ENCODE results near the gene ZNF532. TPM values are rescaled to one million over a fixed set of nuclear protein-coding genes. Genes with fewer than 3 reads are reported as not detected.
A peak's percentile ranks its signal among the peaks of the same experiment; 100 is the strongest.
"Not testable (repeated sequence)": the region's sequence is repeated elsewhere in the genome, so short reads cannot be mapped to it uniquely, and the experiment has no call there.

Gene ZNF532
- total RNA-seq, result 53.3 TPM
- long read RNA-seq, partial matches to known transcripts, result 13 of 34 reads
- long read RNA-seq, other reads (novel, unspliced or antisense), result 19 of 34 reads

DNA sequence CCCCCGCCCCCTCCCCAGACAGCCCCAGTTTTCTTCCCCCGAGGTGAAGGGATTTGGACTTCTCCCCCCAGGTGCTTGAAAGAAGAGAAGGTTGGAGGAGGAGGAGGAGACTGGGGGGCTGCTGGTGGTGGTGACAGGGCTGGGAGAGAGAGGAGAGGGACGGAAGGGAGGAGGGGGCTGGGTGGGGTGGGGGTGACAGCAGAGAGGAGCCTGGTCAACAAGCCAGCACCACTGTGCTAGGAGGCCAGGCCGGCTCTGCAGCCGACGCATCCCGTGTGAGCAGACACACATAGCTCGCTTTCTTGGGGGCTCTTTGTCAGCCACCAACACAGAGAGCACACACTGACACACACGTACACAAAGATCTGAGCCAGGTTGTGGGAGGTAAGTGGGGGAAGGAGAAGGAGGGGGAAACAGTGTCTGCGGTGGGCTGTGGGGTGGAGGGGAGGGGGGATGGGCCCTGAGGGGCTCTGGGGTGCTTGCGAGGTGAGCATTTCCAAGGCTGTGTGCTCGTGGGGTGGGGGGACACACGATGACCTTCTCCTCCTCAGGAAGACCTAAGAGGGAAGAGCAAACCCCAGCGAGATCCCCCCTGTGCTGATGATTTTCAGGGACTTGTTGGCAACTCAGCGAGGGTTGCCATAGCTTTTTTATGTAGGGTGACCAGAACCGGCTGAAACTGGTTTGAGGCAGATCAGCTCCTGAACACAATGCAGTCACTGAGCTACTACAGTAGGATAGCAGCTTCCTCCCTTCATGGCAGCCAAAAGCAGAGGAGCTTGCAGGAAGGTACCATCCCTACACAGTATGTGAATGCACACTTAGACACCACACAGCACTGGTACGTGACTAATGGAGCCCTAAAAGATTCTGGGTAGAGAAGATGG is at the start of gene ZNF532:
Gene ZNF532, plus strand, starts transcription at position 732 of the 887 bp plus-strand sequence. CDS start 53,411 bp downstream, outside the sequence.
- intact Hi-C loops (cut with DNase I), result no loop called here
- ATAC-seq (ENCODE audit: poor library complexity) (peak; percentile 37), DNase-seq (no peak)

DNA sequence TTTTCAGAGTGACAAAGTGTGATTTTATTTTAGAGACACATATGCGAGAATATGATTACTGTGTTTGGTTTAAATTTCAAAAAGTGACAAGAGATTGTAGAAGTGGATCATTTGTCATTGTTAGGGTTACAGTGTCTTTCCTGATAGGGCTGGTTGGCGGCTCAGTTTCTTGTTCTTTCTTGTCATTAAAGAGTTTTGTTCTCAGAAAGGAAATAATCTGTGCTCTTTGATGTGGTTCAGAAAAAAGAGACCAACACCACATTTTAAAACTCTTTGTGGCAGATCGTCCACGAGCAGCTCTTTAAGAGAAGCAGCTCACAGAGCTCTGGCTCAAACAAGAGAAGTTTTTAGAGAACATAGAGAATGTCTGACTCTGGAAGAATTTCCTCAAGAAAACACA is 45.6 kb upstream of the ZNF532 start:
- intact Hi-C loops (cut with DNase I), result no loop called here
- no peak for ATAC-seq (ENCODE audit: poor library complexity)
- DNase-seq, result no peak

DNA sequence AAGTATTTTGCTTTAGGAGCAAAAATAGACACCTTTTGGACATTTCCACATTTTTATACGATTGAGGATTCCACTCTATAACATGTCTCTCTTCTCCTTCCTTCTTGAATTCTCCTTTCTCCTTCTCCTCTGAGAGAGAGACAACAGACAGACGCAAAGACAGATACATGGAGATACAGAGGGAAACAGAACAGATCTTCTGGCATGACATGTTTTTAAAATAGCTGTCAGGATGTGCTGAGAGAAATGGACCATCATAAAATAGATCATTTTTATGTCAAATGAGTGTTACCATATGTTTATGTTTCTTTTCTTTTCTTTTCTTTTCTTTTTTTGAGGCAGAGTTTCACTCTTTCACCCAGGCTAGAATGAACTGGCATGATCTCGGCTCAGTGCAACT is 44.4 kb upstream of the ZNF532 start:
- intact Hi-C loops (cut with DNase I), result no loop called here
- DNase-seq (no peak), ATAC-seq (ENCODE audit: poor library complexity) (no peak)

DNA sequence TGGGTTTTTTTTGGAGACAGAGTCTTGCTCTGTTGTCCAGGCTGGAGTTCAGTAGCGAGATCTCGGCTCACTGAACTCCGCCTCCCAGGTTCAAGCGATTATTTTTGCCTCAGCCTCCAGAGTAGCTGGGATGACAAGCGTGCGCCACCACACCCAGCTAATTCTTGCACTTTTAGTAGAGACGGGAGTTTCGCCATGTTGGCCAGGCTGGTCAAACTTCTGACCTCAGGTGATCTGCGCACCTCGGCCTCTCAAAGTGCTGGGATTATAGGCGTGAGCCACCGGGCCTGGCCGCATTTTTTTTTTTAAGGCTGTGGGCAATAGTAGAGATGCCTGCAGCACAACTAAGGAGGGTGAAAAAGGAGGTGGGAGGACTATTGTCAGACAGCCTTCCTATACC is 41.7 kb upstream of the ZNF532 start:
- no peak for ATAC-seq (ENCODE audit: poor library complexity)
- intact Hi-C loops (cut with DNase I), result no loop called here

GRCh38 chr18:58823412-58823811 is 41.3 kb upstream of the ZNF532 start:
- DNase-seq (no peak), ATAC-seq (ENCODE audit: poor library complexity) (no peak)
- intact Hi-C loops (cut with DNase I), result no loop called here

More for the DNA sequence above, 41.7 kb upstream of the ZNF532 start:
- no peak for DNase-seq

DNA sequence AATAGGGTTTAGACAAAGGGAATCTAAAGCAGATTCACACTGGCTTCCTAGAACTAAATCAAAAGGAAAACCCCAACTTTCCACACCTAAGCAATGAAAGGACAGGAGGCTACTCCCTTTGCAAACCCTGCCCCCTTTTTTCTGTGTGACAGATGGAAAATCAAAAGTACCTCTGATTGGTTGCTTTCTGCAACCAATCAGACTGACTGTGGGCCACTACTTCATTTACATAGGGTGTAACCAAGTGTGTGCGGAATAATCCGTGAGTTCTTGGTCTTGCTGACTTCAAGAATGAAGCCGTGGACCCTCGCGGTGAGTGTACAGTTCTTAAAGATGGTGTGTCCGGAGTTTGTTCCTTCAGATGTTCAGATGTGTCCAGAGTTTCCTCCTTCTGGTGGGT is 37.8 kb upstream of the ZNF532 start:
- intact Hi-C loops (cut with DNase I); DNase-seq; ATAC-seq (ENCODE audit: poor library complexity): not testable (repeated sequence)

- DNase-seq (no peak), ATAC-seq (ENCODE audit: poor library complexity) (no peak)
- intact Hi-C loops (cut with DNase I), result no loop called here
These were observed 37.2 kb upstream of the ZNF532 start for GRCh38 chr18:58827428-58827827.

GRCh38 chr18:58827886-58828285 is 36.8 kb upstream of the ZNF532 start:
- no peak for ATAC-seq (ENCODE audit: poor library complexity)
- intact Hi-C loops (cut with DNase I), result no loop called here

GRCh38 chr18:58828399-58829121 is 36.1 kb upstream of the ZNF532 start:
- intact Hi-C loops (cut with DNase I), result no loop called here
- ATAC-seq (ENCODE audit: poor library complexity), result no peak
- no peak for DNase-seq

More at GRCh38 chr18:58827886-58828285, 36.8 kb upstream of the ZNF532 start:
- DNase-seq, result no peak

- intact Hi-C loops (cut with DNase I), result no loop called here
- no peak for DNase-seq
- ATAC-seq (ENCODE audit: poor library complexity), result no peak
These were observed 35.4 kb upstream of the ZNF532 start for GRCh38 chr18:58829263-58829662.

DNA sequence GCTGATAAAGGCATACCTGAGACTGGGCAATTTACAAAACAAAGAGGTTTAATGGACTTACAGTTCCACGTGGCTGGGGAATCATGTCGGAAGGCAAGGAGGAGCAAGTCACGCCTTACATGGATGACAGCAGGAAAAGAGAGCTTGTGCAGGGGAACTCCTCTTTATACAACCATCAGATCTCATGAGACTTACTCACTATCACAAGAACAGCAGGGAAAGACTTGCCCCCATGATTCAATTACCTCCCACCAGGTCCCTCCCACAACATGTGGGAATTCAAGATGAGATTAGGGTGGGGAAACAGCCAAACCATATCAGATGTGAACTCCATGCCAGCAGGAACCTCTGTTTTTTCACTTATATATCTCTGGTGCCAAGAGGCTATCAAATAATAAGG is 34.8 kb upstream of the ZNF532 start:
- DNase-seq; ATAC-seq (ENCODE audit: poor library complexity); intact Hi-C loops (cut with DNase I): not testable (repeated sequence)

DNA sequence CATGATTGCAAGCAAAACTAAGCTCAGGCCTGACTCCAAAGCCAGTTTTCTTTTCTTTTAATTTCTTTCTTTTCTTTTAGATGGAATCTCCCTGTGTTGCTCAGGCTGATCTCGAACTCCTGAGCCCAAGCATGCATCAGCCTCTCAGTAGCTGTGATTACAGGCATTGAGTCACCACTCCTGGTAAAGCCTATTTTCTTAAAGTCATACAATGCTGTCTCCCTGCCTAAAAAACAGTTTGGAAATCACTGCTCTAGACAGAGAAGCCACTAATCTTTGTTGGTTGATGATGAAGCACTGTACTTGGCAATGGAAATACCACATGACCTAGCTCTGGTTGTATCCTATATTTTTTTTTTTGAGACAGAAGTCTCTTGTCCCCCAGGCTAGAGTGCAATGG is 33.1 kb upstream of the ZNF532 start:
- DNase-seq (no peak), ATAC-seq (ENCODE audit: poor library complexity) (no peak)
- intact Hi-C loops (cut with DNase I), result no loop called here

- intact Hi-C loops (cut with DNase I), result loop anchor here (5.0 kb wide), 1 partner anchor 46 kb away; no protein-coding TSS in a partner anchor
- DNase-seq (no peak), ATAC-seq (ENCODE audit: poor library complexity) (peak; percentile 46)
These were observed 26.4 kb upstream of the ZNF532 start for GRCh38 chr18:58838165-58838860.

GRCh38 chr18:58838946-58839345 is 25.7 kb upstream of the ZNF532 start:
- intact Hi-C loops (cut with DNase I), result loop anchor here (5.0 kb wide), 1 partner anchor 47 kb away; no protein-coding TSS in a partner anchor
- ATAC-seq (ENCODE audit: poor library complexity), result no peak
- DNase-seq, result no peak

DNA sequence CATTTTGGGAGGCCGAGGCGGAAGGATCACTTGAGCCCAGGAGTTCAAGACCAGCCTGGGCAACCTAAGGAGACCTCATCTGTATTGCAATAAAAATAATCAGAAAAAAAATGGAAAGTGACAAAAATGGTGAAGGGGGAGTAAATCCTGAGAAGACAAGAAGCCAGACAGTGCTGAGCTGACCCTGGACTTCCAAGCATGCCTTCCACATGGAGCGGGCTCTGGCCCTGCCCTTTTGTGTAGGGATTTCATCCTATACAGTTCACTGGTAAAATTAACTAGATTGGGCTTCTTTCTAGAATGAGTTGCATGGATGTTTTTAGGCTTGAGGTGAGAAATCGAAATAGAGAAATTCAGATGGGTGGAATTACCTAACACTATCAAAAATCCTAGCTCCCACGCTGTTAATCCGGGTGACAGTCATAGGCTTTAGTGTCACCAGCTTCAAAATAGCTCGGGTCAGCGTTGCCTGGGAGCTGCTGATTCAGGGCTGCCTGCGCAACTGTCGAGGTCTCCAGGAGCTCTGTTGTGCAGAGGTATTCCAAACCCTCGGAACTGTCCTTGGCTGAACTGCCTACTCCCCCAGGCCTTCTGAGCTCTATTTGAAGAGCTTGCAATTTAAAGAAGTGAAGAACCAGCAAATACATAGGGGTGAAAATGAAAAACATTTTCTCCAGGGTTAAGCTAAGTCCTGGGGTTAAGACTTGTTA is 21.5 kb upstream of the ZNF532 start:
- intact Hi-C loops (cut with DNase I), result no loop called here
- DNase-seq, result peak; percentile 61
- peak; percentile 92 for ATAC-seq (ENCODE audit: poor library complexity)

- no peak for DNase-seq
- ATAC-seq (ENCODE audit: poor library complexity), result no peak
- intact Hi-C loops (cut with DNase I), result no loop called here
These were observed 21.0 kb upstream of the ZNF532 start for GRCh38 chr18:58843688-58844035.

DNA sequence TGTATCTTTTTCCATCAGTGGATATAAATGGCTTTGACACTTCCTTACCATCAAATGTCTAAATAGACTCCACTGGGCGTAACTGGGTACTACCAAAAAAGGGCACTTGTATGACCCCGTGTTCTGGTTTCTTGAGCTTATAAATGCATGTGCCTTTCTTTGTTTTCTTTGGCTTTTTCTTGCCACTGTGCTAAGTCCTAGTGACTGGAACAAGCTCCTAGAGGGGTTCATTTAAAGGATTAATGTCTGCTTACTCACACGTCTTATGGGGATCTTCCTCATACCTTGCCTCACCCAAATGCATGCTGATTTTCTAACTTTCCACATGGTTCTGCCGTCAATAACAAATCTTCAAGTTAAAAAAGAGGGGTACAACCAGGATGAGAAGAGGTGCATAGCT is 19.8 kb upstream of the ZNF532 start:
- DNase-seq, result no peak
- no peak for ATAC-seq (ENCODE audit: poor library complexity)
- intact Hi-C loops (cut with DNase I), result no loop called here

DNA sequence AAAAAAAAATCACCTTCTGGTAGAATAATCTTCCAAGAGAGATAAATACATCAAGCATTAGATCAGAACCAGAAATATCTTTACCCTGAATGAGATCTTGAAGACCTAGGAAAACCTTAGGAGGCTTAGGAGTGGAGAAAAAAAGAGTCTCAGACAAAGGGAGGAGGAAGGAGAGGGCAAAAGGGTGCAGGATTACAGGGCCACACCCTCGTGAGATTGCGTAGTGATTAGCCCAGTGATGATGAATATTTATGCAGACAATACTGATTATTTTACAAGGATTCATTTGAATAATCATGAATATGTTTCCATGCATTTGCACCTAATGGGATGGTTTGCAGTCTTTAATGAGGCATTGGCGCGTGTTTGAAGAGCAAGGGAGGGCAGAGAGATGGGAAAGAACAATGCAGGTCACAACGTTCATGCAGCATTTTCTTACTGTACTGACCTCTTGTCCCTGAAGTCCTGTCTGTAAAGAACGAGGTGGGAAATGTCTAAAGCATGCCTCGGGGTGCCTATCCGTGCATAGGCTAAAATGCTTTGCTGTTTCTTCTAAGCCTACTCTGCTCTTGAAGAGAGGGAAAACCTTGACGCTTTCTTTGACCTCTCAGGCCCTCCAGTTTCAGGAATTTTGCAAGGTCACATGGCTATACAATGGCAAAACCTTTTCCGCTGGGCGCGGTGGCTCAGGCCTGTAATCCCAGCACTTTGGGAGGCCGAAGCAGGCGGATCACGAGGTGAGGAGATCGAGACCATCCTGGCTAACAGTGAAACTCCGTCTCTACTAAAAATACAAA is 18.6 kb upstream of the ZNF532 start:
- ATAC-seq (ENCODE audit: poor library complexity) (no peak), DNase-seq (no peak)
- intact Hi-C loops (cut with DNase I), result no loop called here

All from Right ventricle myocardium superior (tissue), 1 donor.